ENCODE data around the gene PRRT1B. TPM values are rescaled to one million over a fixed set of nuclear protein-coding genes. Genes with fewer than 3 reads are reported as not detected.

PRRT1B gene
- total and polyA plus RNA-seq, 8 donors = 2.3 to 5.0 (median 3.2) TPM

GRCh38 chr9:131589993-131590392 lies 44.7 kb downstream of the PRRT1B start:
- Histone ChIP-seq H3K27me3 (no peaks in the 10 kb centered on the region), H3K4me1 (no peaks in the 10 kb centered on the region), H3K36me3 (peaks cover 4 to 51% (median 9%) of the 10 kb centered on the region in 3 donors), H3K4me3 (no peak overlapping the region), H3K9me3 (no peaks in the 10 kb centered on the region), H3K27ac (no peak overlapping the region)
- WGBS, 2 donors = 93 to 94% methylated on average over 14 of the region's 14 CpGs
- ATAC-seq (no peak), DNase-seq (no peak), FAIRE-seq (no peak)
- intact Hi-C loops (cut with DNase I) = loop anchor here in 2 of 3 donors (2.0 kb wide), 2 partner anchors 149 to 151 kb away; partner anchors contain the start of gene RAPGEF1 (in 1 of the 2)
- no peak for TF ChIP-seq CTCF (IDR thresholded peaks at IDR 0.05)

- Histone ChIP-seq H3K36me3 (peaks cover 4 to 51% (median 9%) of the 10 kb centered on the region in 3 donors), H3K27me3 (no peaks in the 10 kb centered on the region), H3K4me1 (no peaks in the 10 kb centered on the region), H3K4me3 (no peak overlapping the region), H3K9me3 (no peaks in the 10 kb centered on the region), H3K27ac (no peak overlapping the region)
- TF ChIP-seq CTCF (IDR thresholded peaks at IDR 0.05) = no peak
- WGBS, 2 donors = 87 to 92% methylated on average over 13 of the region's 13 CpGs
- intact Hi-C loops (cut with DNase I) = loop anchor here in 2 of 3 donors (2.0 kb wide), 2 partner anchors 148 to 150 kb away; partner anchors contain the start of gene RAPGEF1 (in 1 of the 2)
- FAIRE-seq = no peak
- ATAC-seq = no peak
- DNase-seq = no peak
These were observed 45.1 kb downstream of the PRRT1B start for GRCh38 chr9:131590449-131590848.

- DNase-seq (peak; percentile 67 to 91 (median 79)), ATAC-seq (peak; percentile 65 to 96 (median 94)), FAIRE-seq (no peak)
- TF ChIP-seq CTCF (IDR thresholded peaks at IDR 0.05) = peak; percentile 35 to 61 (median 54)
- no peaks in the 10 kb centered on the region for H3K27me3 ChIP-seq
- no peaks in the 10 kb centered on the region for H3K4me1 ChIP-seq
- H3K36me3 ChIP-seq = peaks cover 4 to 55% (median 9%) of the 10 kb centered on the region in 3 donors
- WGBS, 2 donors = 69 to 75% methylated on average over 21 of the region's 21 CpGs
- no peak overlapping the region for H3K27ac ChIP-seq
- intact Hi-C loops (cut with DNase I) = loop anchor here in 2 of 3 donors (2.0 kb wide), 2 partner anchors 148 to 150 kb away; partner anchors contain the start of gene RAPGEF1 (in 1 of the 2)
- no peaks in the 10 kb centered on the region for H3K9me3 ChIP-seq
- no peak overlapping the region for H3K4me3 ChIP-seq
These were observed 45.9 kb downstream of the PRRT1B start for GRCh38 chr9:131590907-131591844.

- Histone ChIP-seq H3K4me3 (no peak overlapping the region), H3K27me3 (no peaks in the 10 kb centered on the region), H3K9me3 (no peaks in the 10 kb centered on the region), H3K4me1 (no peaks in the 10 kb centered on the region), H3K27ac (no peak overlapping the region), H3K36me3 (peaks cover 4 to 62% (median 9%) of the 10 kb centered on the region in 3 donors)
- ATAC-seq = no peak
- 73 to 78% methylated on average over 6 of the region's 6 CpGs for WGBS, 2 donors
- FAIRE-seq = no peak
- intact Hi-C loops (cut with DNase I) = loop anchor here in 2 of 3 donors (2.0 kb wide), 2 partner anchors 147 to 149 kb away; partner anchors contain the start of gene RAPGEF1 (in 1 of the 2)
- DNase-seq = no peak
- TF ChIP-seq CTCF (IDR thresholded peaks at IDR 0.05) = no peak
These were observed 46.5 kb downstream of the PRRT1B start for GRCh38 chr9:131591845-131592208.
